SH-SY5Y (cell line): ENCODE measurements around the gene TMEM202.

Source experiments
- GATA2 ChIP-seq: IDR thresholded peaks from 2 replicates; pipeline ENCODE4 v1.6.1; 2011; ENCODE audit warnings: mild to moderate bottlenecking, low read depth, low read length
- GATA3 ChIP-seq: IDR thresholded peaks from 2 replicates; pipeline ENCODE4 v1.6.1; 2011; ENCODE audit warnings: low read depth, mild to moderate bottlenecking, low read length, moderate library complexity

Gene TMEM202, protein sequence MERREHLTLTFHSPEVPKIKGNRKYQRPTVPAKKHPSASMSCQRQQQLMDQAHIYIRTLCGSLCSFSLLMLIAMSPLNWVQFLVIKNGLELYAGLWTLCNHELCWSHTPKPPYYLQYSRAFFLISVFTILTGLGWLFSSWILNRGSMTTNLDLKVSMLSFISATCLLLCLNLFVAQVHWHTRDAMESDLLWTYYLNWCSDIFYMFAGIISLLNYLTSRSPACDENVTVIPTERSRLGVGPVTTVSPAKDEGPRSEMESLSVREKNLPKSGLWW

DNA sequence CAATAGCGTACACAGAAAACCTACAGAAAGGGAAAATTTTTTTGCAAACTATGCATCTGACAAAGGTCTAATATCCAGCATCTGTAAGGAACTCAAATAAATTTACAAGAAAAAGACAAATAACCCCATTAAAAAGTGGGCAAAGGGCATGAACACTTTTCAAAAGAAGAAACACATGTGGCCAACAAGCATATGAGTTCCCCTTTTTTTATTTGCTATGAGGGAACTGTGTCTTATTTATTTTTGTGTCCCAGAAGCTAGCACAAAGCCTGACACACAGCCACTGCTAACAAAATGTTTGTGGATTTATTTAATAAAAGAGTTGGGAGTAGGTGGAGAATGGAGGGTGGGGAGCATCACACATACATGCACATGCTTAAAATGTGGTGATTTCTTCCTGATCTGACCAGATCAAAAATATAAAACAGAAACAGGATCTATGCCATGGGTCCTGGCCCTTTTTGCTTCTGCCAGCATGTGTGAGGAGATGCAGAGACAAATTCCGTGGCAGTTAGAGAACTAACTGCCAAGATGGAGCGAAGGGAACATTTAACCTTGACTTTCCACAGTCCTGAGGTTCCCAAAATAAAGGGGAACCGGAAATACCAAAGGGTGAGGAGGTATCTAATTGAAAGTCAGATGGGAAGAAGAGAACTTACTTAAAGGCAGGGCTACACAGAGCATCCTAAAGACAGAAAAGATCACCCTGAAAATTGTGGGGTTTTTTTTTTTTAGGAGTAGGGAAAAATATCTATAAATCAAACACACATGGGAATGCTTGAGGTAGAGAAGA lies at the start of gene TMEM202:
TMEM202 (plus strand) TSS at position 510 of the 793 bp plus-strand sequence; CDS start at position 532, 22 bp downstream.
- TF ChIP-seq GATA2 (no peak), GATA3 (no peak)

DNA sequence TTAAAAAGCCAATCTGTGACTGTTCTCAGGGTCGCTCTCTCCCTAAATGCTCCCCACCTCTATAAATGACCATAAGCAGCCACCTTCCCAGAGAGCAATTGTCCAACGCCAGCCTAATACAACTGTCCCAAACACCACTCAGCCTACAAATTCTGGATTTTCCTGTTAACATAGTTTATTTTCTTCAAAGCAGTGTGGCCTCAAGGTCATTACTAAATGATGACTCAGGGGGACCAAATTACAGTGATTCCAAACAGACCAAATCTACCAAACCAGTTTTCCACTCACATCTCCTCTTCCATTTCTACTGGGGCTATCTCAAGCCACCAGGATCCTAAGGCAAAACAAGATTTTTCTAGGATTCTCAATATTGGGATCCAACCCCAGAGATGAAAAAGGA lies 44.8 kb upstream of the TMEM202 start:
- TF ChIP-seq GATA2 (no peak), GATA3 (no peak)

DNA sequence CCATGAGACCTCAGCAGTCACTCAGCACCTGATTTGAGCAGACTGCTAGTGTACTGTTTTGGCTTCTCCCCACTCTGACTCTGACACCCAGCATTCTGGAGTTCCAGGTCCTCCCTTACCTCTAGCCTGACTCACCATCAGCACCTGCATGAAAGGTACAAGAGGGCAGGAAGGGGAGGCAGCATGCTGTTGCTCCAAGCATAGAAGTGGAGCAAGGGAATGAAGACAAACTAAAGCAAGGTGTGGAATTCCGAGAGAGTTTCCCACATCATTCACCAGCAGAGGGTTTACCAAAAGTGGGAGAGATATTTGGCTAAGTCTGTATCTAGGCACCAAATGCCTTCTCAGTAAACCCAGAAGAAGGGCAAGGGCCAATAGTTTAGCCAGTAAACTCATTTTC lies 43.6 kb upstream of the TMEM202 start:
- no peak for TF ChIP-seq GATA3
- no peak for TF ChIP-seq GATA2

DNA sequence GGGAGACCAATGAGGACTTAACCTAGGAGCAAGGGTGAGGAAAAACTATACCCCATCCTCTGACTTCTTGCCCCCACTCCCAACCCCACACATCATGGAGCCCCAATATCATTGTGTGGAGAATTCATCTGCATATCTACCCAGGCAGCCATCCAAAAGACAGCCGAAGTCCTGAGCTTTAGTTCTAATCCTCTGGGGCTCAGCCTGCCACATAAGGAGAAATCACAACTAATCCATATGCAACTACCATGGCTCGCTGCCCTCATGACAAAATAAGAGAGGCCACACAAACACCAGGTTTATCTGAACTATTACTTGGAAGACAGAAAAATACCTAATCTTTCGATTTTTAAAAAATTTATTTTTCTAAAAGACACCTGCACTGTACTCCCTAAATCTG lies 40.0 kb upstream of the TMEM202 start:
- TF ChIP-seq GATA3 (no peak), GATA2 (no peak)

DNA sequence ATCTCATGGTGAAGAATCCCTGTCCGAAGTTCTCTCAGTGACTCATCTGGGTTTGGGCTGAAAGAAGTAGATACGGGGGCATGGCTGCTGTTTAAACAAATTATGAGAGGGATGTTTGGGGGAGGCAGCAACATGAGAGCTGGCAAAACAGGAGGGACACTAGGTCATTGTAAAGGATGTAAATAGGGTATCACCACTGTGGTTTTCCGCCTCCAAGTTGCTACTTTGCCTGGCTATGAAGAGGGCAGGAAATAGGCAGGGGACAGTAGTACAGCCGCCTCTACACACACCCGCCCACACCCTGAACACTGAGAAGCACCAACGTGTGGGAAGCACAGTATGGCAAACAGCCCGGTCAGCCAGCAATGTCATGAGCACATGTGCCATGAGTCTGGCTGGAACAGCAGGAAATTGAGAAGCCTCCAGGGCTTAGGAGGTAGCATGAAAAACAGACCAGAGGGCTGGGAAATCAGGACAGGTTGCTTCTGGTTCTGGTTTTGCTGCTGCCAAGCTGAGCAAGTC lies 39.4 kb upstream of the TMEM202 start:
- TF ChIP-seq GATA3 (no peak), GATA2 (no peak)

DNA sequence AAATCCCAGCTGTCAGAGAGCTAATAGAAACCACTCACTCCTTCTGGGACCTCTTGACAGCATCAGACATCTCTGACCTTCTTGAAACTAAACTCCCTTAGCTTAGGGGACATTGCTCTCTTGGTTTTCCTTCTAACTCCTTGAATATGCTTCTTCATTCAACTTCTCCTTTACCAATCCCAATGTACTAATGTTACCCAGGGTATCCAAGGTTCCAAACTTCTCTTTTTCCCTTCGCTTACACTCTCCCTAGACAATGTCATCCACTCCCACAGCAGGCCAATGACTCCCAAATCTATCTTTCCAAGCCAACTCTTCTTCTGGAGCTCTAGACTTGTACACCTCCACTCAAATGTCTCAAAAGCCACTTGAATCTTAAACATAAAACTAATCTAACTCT lies 36.9 kb upstream of the TMEM202 start:
- TF ChIP-seq GATA3 (no peak), GATA2 (no peak)

DNA sequence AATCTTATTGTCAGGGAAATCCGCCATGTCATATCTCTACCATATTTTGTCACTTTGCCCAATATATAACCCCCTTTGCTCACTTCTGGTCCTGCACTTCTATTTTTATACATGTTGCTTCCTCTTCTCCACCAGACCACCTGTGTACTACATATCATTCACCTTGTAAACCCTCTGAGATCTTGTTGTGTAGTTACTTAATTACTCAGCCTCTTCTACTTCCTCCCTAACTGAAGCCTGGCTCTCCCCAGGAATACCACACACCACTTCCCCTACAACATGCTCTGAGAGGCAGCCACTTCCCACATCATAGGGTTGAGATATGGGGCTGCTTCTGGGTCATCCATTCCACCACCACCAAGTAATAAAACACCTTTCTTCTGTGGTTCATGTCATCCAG lies 32.3 kb upstream of the TMEM202 start:
- TF ChIP-seq GATA2 (no peak), GATA3 (no peak)

DNA sequence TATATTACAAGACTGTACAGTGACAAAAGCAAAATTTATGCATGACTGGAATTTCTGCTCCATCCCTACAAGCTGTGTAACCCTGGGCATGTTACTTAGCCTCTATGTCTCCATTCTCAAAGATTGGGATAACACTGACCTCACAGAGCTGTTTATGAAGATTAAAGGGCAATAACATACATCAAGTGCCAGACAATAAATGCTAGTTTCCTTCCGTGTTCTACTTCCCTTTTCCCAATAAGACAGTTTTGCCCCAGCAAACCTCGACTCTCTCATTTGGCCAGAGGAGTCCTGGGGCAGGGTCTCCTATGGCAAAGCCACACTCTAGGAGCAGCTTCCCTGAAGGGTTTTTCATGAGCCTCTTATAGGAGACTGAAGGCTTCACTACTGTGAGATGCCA lies 29.8 kb upstream of the TMEM202 start:
- no peak for TF ChIP-seq GATA2
- no peak for TF ChIP-seq GATA3

DNA sequence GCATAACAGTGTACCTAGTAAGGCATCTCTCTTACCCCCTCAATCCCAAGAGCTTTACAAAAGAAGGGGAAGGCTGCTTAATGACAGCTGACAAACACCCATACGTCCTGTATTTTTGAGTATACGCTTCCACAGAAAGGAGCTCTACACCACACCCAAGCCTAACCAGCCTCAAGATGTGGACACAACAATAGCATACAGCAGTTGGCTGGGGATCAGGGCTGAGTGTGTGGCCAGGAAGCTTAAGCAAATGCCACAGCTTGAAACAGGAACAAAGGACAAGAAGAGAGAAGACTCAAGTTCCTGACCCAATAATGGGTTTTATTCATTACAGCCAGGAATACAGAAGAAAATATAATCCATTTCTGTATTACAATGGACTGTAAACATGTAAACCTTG lies 29.2 kb upstream of the TMEM202 start:
- TF ChIP-seq GATA3 (no peak), GATA2 (no peak)

DNA sequence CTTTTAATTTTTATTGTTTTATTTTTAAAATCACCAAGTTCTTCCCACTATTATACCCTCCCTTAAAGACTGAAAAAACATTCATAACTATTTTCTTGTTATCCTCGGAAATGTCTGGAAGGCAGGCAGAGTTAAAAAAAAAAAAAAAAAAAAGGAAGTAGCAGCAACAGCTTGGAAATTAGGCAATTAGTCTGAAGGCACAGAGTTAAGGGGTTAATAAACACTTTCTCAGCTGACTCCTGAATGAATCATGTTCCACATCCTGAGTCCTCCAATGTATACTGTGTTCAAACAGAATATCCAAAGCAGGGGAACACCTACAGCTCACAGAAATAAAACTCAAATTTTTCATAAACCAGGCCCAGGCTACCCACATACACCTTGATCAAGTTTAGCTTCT lies 28.1 kb upstream of the TMEM202 start:
- TF ChIP-seq GATA3 (no peak), GATA2 (no peak)

DNA sequence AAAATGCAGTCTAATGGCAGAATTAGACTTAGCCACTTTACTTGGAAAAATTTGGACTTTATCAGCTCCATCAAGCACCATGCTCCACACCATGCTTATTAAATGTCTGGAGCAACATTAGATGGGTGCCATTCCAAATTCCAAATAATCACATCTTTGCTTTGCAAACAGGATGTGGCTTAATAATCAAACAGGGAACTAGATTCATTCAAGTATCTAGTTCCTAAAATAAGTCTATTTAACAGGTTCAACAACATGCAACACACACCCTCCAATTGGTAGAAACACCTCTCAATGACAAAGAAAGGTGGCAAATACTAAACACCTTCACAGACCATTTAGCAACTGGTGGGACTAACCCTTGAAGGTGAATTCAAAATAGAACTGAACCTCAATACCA lies 25.7 kb upstream of the TMEM202 start:
- no peak for TF ChIP-seq GATA3
- no peak for TF ChIP-seq GATA2

DNA sequence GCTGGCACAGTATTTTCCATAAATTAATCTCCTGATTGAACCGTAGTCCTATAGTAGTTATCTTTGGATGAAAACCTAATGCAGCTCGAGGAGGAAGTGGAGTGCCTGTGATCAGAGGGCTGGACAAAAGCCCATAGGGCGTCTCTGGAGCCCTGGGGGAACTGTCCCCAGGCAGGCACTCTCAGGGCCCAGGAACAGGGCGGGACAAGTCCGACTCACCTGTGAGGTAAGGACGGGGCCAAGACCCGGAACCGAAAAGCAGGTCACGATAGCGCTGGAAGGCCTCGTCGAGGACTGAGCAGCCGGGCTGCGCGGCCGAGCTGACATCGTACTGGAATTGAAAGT lies 22.6 kb upstream of the TMEM202 start:
- TF ChIP-seq GATA2, result no peak
- no peak for TF ChIP-seq GATA3

DNA sequence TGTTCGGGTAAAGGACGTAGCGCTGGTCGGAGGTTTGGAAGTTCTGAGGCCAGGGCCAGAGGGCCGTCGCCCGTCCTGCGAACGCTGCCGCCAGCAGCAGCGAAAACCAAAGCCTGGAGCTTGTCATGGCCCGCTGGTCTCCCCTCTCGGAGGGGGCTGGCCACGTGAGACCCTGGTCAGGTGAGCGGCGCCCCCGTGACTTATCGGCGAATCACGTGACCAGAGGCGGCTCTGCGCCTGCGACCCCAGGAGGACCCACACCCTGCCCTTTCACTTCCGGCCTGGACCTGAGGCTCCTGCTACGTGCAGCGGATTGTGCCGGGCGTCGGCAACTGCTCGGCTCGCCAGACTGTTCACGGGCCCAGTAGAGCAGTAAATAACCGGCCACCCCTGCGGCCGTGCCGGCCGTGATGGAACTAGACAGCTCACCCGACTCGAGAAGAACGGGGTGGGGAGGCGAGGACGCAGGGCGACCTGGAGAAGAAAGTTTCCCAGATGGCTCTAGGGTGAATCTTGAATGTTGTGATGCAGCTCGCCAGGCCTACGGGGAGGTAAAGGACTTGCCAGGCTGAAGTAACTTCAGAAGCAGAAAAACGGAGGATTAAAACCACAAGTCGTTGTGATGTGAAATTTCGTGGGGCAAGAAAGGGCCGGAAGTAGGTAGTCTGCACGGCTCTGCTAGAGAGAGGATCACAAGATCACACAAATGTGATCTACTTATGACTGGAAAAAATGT lies 22.1 kb upstream of the TMEM202 start, which contains the start of gene HEXA:
HEXA (minus strand) TSS at position 169 of the 736 bp plus-strand sequence; CDS start at position 127, 42 bp downstream.
- TF ChIP-seq GATA3 (no peak), GATA2 (no peak; the same call in 1 of the 2 replicates)

DNA sequence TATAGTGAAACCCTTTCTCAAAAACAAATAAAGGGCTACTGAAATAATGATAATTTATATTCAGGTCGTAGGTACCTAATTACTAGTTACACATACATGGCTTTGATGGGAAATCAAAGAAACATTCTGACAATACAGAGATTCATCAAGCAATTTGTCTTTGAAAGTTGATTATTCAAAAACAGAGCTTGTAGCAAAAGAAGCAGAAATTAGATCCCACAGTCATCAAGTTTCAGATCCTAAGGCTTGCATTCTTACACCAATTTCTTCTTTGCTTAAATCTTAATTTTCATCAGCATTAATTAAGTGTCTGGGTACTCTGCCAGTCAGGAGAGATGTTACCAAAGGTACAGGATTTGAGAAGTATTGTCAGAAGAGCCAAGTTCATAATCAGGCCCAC lies 20.8 kb upstream of the TMEM202 start:
- no peak for TF ChIP-seq GATA3

DNA sequence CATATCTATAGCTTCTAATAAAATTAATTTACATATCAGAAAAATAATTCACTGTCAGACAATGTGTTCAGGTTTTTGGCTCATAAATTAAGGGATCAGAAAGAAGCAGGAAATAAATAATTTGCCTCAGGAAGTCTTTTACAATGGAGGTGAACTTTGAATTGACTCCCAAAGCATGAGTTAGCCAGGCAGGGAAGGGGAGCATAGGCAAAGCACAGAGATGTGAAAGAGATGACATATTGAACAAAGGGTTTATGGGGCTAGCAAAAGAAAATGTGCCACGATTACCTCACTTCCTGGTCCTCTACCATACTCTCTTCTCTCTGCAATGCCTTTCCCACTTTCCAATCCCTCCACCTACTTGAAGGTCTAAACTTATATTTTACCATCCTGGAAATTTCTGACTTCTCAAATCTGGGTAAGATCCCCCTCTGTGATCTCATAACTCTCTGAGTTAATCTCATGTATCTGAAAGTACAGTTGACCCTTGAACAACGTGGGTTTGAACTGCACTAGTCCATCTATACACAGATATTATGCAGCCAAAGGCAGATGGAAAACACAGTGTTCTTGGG lies 18.2 kb upstream of the TMEM202 start:
- TF ChIP-seq GATA2 (no peak), GATA3 (no peak)
